ENCODE results near the gene OXSR1. TPM values are rescaled to one million over a fixed set of nuclear protein-coding genes. Genes with fewer than 3 reads are reported as not detected.

The OXSR1 gene
- total RNA-seq, 4 donors from 2014 or later = 17.3 to 49.7 (median 28.7) TPM

DNA sequence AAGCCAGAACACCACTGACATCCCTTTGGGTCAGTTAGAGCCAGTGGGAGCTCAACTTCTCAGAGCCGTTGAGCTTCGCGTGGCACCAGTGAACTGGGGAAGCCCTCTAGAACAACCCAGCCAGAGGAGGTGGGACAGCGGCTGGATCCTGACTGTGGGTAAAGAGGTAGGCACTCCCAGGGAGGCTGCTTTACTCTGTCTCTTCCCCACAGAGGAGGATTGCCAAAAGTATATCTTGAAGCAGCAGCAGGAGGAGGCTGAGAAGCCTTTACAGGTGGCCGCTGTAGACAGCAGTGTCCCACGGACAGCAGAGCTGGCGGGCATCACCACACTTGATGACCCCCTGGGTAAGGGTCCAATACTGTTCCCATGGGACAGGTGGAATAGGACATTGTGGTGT is 25.7 kb upstream of the OXSR1 start:
- Histone ChIP-seq H3K27ac (peak overlapping the region in 3 of 4 donors; percentile 86 to 89 (median 86)), H3K36me3 (peaks cover 0 to 14% (median 0%) of the 10 kb centered on the region in 3 donors), H3K27me3 (no peaks in the 10 kb centered on the region), H3K4me1 (peaks cover 0 to 40% (median 13%) of the 10 kb centered on the region in 4 donors), H3K4me3 (peak overlapping the region; percentile 77 to 96 (median 89)), H3K9me3 (no peaks in the 10 kb centered on the region)
- DNase-seq = peak in 1 of 3 donors; percentile 12
- no peak for TF ChIP-seq POLR2A (IDR thresholded peaks at IDR 0.05)
- TF ChIP-seq, protein P1, sequence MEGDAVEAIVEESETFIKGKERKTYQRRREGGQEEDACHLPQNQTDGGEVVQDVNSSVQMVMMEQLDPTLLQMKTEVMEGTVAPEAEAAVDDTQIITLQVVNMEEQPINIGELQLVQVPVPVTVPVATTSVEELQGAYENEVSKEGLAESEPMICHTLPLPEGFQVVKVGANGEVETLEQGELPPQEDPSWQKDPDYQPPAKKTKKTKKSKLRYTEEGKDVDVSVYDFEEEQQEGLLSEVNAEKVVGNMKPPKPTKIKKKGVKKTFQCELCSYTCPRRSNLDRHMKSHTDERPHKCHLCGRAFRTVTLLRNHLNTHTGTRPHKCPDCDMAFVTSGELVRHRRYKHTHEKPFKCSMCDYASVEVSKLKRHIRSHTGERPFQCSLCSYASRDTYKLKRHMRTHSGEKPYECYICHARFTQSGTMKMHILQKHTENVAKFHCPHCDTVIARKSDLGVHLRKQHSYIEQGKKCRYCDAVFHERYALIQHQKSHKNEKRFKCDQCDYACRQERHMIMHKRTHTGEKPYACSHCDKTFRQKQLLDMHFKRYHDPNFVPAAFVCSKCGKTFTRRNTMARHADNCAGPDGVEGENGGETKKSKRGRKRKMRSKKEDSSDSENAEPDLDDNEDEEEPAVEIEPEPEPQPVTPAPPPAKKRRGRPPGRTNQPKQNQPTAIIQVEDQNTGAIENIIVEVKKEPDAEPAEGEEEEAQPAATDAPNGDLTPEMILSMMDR (IDR thresholded peaks at IDR 0.05) = no peak

DNA sequence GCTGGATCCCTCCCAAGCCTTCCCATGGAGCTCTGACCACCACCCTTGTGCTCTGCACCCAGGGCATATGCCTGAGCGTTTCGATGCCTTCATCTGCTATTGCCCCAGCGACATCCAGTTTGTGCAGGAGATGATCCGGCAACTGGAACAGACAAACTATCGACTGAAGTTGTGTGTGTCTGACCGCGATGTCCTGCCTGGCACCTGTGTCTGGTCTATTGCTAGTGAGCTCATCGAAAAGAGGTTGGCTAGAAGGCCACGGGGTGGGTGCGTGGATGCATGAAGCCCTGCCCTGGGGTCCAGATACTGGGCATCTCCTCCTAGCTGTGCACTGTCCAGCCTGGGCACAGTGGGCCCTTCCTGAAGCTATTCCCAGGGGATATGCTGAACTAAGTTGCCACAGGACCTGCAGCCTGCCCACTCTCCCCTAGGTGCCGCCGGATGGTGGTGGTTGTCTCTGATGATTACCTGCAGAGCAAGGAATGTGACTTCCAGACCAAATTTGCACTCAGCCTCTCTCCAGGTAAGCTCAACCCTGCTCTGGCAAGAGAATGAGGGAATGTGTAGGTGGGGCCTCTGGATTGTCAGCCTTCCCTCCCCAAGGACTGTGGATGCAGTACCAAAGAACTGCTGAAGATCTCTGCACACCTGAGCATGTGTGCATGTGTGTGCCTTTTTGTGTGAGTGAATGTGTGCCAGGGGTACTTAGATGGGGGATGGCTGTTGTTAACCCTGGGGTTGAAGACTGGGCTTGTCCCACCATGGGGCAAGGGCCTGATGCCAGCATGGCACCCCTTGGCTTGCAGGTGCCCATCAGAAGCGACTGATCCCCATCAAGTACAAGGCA is 24.8 kb upstream of the OXSR1 start:
- H3K4me1 ChIP-seq = peaks cover 0 to 31% (median 11%) of the 10 kb centered on the region in 4 donors
- TF ChIP-seq, protein P1 (IDR thresholded peaks at IDR 0.05) = no peak
- no peak for TF ChIP-seq POLR2A (IDR thresholded peaks at IDR 0.05)
- H3K27me3 ChIP-seq = no peaks in the 10 kb centered on the region
- H3K9me3 ChIP-seq = no peaks in the 10 kb centered on the region
- peaks cover 0 to 13% (median 0%) of the 10 kb centered on the region in 3 donors for H3K36me3 ChIP-seq
- DNase-seq = peak in 1 of 3 donors; percentile 10
- no peak overlapping the region for H3K27ac ChIP-seq
- H3K4me3 ChIP-seq = peak overlapping the region in 1 of 4 donors; percentile 94

DNA sequence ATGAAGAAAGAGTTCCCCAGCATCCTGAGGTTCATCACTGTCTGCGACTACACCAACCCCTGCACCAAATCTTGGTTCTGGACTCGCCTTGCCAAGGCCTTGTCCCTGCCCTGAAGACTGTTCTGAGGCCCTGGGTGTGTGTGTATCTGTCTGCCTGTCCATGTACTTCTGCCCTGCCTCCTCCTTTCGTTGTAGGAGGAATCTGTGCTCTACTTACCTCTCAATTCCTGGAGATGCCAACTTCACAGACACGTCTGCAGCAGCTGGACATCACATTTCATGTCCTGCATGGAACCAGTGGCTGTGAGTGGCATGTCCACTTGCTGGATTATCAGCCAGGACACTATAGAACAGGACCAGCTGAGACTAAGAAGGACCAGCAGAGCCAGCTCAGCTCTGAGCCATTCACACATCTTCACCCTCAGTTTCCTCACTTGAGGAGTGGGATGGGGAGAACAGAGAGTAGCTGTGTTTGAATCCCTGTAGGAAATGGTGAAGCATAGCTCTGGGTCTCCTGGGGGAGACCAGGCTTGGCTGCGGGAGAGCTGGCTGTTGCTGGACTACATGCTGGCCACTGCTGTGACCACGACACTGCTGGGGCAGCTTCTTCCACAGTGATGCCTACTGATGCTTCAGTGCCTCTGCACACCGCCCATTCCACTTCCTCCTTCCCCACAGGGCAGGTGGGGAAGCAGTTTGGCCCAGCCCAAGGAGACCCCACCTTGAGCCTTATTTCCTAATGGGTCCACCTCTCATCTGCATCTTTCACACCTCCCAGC is 24.0 kb upstream of the OXSR1 start:
- DNase-seq = peak in 1 of 3 donors; percentile 7

DNA sequence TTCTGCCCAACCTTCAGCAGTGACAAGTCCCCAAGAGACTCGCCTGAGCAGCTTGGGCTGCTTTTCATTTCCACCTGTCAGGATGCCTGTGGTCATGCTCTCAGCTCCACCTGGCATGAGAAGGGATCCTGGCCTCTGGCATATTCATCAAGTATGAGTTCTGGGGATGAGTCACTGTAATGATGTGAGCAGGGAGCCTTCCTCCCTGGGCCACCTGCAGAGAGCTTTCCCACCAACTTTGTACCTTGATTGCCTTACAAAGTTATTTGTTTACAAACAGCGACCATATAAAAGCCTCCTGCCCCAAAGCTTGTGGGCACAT is 23.4 kb upstream of the OXSR1 start:
- H3K9me3 ChIP-seq = no peaks in the 10 kb centered on the region
- peaks cover 0 to 24% (median 9%) of the 10 kb centered on the region in 4 donors for H3K4me1 ChIP-seq
- no peaks in the 10 kb centered on the region for H3K27me3 ChIP-seq
- peak in 2 of 3 donors; percentile 9 to 45 for DNase-seq
- H3K27ac ChIP-seq = no peak overlapping the region
- H3K4me3 ChIP-seq = no peak overlapping the region
- TF ChIP-seq POLR2A (IDR thresholded peaks at IDR 0.05) = no peak
- TF ChIP-seq, protein P1 (IDR thresholded peaks at IDR 0.05) = no peak
- H3K36me3 ChIP-seq = peaks cover 0 to 13% (median 0%) of the 10 kb centered on the region in 3 donors

More for the DNA sequence above, 24.0 kb upstream of the OXSR1 start:
- H3K4me3 ChIP-seq = no peak overlapping the region
- H3K27me3 ChIP-seq = no peaks in the 10 kb centered on the region
- H3K4me1 ChIP-seq = peaks cover 0 to 24% (median 9%) of the 10 kb centered on the region in 4 donors
- no peak overlapping the region for H3K27ac ChIP-seq
- no peaks in the 10 kb centered on the region for H3K9me3 ChIP-seq
- peaks cover 0 to 13% (median 0%) of the 10 kb centered on the region in 3 donors for H3K36me3 ChIP-seq
- TF ChIP-seq, protein P1 (IDR thresholded peaks at IDR 0.05) = no peak
- no peak for TF ChIP-seq POLR2A (IDR thresholded peaks at IDR 0.05)

DNA sequence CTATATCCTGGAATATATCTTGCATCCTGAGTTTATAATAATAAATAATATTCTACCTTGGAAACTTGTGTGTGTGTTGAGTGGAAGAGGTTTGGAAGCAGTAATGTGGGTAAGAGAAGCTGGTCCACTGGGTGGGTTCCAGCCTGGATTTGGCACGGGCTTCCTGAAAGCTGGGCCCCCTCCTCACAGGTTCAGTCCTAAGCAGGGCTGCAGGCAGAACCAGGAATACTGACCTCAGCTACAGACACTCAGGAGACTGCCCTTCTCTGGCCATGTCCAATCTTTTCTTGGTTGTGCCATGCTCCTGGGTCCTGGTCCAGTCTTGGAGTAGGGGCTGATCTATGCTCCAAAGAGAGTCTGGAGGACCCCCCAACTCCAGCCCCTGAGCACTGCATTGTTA is 22.4 kb upstream of the OXSR1 start:
- Histone ChIP-seq H3K9me3 (no peaks in the 10 kb centered on the region), H3K27me3 (no peaks in the 10 kb centered on the region), H3K4me1 (peaks cover 0 to 19% (median 7%) of the 10 kb centered on the region in 4 donors), H3K36me3 (peaks cover 0 to 13% (median 0%) of the 10 kb centered on the region in 3 donors), H3K27ac (no peak overlapping the region), H3K4me3 (no peak overlapping the region)
- TF ChIP-seq POLR2A (IDR thresholded peaks at IDR 0.05) = no peak
- TF ChIP-seq, protein P1 (IDR thresholded peaks at IDR 0.05) = no peak
- DNase-seq = peak in 1 of 3 donors; percentile 3

Data from Peyer's patch (tissue), 4 donors.